A673 (cell line): ENCODE data around the gene DSCAML1.

Experiments used
- EZH2 ChIP-seq: fragments of 200-600 bp; sonication (generic); IDR thresholded peaks from 2 replicates; pipeline ENCODE4 v1.6.1; 2017; ENCODE audit warnings: borderline replicate concordance, low read depth, mild to moderate bottlenecking, mixed read lengths, antibody characterized with exemption, low read length; ENCODE audit not compliant: poor library complexity, severe bottlenecking
- TF ChIP-seq, protein P1 (sequence below): fragments of 300-800, 200-600 bp; sonication (generic); conservative IDR thresholded peaks from 2 replicates; pipeline ENCODE4 v1.5.1; 2017; ENCODE audit warnings: low read depth, mild to moderate bottlenecking, antibody characterized with exemption, low read length, moderate library complexity, mixed read lengths

DNA sequence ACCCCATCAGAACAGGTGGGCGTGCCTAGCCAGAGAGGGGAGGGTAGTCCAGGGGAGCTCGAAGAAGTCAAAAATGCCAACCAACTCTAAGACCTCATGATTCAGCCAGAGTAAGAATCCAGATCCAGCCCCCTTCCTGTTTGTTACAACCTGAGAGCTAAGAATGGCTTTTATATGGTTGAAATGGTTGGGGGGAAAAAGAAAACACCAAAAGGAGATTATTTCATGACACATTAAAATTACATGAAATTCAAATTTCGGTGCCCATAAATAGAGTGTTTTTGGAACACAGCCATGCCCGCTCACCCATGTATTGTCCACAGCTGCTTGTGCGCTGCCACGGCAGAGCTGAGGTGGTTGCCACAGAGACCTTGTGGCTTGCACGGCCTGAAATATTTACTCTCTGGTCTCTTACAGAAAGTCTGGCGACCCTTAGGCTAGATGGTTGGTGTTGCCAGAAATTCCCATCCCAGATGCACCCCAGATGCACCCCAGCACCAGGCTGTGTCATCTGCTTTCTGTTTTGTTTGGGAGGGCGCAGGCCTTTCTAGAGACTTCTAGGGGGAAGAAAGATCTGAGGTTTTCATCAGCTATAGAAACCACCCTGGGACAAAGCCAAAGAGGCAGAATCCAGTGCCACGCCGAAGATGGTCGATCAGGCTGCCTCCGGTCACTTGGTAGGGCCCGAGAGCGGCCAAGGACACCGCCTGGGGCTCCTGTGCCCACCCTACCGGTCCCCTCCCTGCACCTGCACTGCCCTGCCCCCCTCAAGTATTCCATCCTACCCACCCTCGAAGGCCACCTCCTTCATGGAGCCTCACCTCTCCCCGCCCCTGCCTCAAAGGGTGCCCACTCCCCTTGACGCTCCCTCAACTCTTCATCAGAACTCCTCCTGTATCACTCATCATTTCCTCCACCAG, 80.2 kb downstream of the DSCAML1 start:
- TF ChIP-seq, protein P1, sequence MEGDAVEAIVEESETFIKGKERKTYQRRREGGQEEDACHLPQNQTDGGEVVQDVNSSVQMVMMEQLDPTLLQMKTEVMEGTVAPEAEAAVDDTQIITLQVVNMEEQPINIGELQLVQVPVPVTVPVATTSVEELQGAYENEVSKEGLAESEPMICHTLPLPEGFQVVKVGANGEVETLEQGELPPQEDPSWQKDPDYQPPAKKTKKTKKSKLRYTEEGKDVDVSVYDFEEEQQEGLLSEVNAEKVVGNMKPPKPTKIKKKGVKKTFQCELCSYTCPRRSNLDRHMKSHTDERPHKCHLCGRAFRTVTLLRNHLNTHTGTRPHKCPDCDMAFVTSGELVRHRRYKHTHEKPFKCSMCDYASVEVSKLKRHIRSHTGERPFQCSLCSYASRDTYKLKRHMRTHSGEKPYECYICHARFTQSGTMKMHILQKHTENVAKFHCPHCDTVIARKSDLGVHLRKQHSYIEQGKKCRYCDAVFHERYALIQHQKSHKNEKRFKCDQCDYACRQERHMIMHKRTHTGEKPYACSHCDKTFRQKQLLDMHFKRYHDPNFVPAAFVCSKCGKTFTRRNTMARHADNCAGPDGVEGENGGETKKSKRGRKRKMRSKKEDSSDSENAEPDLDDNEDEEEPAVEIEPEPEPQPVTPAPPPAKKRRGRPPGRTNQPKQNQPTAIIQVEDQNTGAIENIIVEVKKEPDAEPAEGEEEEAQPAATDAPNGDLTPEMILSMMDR = no peak
- no peak for TF ChIP-seq EZH2
